ENCODE measurements around the gene REXO1.
"Not testable (repeated sequence)": the region's sequence is repeated elsewhere in the genome, so short reads cannot be mapped to it uniquely, and the experiment has no call there.

REXO1 gene

DNA sequence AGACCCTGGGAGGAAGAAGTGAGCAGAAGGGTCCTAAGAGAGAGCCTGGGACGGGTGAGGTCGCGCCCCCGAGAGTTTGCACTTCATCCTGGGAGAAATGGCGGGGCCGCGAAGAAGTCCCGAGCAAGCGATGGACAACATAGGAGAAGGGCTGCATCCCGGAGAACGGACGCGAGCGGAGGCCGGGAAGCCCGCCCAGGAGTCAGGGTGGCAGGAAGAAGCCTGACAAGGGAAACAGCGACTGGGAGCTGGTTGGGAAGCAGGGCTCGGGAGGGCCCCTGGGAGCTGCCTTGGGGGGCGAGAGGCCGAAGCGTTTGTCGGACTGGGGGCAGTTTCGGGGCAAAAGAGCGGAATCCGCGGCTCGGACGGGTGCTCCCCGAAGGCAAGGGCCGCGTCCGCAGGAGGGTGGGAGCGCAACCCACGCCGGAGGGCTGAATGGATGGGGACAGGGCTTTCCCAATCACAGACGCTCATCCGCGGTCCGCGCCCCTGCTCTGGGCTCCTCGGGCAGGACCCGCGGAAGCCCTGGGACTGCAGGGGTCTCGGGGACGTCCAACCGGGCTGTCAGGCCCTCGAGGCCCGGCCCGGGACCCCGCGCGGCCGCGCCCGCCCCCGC, 36.5 kb upstream of the REXO1 start:
- no peak for DNase-seq (ENCODE audit: low read depth)
- peak overlapping the region; percentile 76 for H3K4me3 ChIP-seq (ENCODE audit: low read length)
- TF ChIP-seq, protein P1, sequence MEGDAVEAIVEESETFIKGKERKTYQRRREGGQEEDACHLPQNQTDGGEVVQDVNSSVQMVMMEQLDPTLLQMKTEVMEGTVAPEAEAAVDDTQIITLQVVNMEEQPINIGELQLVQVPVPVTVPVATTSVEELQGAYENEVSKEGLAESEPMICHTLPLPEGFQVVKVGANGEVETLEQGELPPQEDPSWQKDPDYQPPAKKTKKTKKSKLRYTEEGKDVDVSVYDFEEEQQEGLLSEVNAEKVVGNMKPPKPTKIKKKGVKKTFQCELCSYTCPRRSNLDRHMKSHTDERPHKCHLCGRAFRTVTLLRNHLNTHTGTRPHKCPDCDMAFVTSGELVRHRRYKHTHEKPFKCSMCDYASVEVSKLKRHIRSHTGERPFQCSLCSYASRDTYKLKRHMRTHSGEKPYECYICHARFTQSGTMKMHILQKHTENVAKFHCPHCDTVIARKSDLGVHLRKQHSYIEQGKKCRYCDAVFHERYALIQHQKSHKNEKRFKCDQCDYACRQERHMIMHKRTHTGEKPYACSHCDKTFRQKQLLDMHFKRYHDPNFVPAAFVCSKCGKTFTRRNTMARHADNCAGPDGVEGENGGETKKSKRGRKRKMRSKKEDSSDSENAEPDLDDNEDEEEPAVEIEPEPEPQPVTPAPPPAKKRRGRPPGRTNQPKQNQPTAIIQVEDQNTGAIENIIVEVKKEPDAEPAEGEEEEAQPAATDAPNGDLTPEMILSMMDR (IDR thresholded peaks at IDR 0.05; ENCODE audit: insufficient read depth, low read depth, low read length, missing control alignments), result no peak

DNA sequence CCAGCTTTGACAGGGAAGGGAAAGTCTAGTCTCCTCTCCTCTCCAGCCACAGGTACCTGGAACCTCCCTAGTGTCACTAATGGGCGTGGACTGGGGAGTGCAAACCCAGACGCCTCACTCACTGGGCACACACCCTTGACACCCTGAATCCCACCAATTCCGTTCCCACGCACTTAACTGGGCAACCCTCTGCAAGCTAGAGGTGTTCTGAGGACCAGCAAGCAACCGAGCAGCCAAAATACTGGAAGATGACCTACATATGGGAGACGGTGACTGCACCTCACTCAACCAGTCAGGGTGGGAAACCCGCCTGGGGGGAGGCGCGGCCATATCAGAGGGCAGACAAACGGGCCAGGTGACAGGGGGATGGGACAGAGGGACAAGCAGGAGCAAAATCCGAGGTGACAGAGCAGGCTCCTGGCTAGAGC, 36.0 kb upstream of the REXO1 start:
- TF ChIP-seq, protein P1 (IDR thresholded peaks at IDR 0.05; ENCODE audit: insufficient read depth, low read depth, low read length, missing control alignments), result no peak
- DNase-seq (ENCODE audit: low read depth), result peak; percentile 32
- H3K4me3 ChIP-seq (ENCODE audit: low read length), result peak overlapping the region; percentile 76

DNA sequence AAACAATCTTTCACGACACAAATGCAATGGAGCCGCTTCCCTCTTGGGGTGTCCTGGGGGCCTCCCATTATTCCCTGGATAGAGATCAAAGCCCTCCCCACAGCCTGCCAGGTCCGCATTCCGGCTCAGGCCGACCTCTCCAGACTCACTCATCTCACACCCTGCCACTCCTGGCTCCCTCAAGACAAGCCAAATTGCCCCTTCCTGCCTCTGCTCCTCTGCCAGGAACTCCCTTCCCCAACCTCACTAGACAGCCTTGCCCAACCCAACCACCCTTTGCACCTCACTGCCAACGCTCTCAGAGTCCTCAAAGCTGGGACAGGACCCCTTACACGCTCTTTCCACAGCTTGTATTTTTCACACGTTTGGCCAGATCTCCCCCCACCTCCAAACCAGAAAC, 35.5 kb upstream of the REXO1 start:
- TF ChIP-seq, protein P1 (IDR thresholded peaks at IDR 0.05; ENCODE audit: insufficient read depth, low read depth, low read length, missing control alignments), result no peak
- H3K4me3 ChIP-seq (ENCODE audit: low read length), result peak overlapping the region; percentile 76
- no peak for DNase-seq (ENCODE audit: low read depth)

DNA sequence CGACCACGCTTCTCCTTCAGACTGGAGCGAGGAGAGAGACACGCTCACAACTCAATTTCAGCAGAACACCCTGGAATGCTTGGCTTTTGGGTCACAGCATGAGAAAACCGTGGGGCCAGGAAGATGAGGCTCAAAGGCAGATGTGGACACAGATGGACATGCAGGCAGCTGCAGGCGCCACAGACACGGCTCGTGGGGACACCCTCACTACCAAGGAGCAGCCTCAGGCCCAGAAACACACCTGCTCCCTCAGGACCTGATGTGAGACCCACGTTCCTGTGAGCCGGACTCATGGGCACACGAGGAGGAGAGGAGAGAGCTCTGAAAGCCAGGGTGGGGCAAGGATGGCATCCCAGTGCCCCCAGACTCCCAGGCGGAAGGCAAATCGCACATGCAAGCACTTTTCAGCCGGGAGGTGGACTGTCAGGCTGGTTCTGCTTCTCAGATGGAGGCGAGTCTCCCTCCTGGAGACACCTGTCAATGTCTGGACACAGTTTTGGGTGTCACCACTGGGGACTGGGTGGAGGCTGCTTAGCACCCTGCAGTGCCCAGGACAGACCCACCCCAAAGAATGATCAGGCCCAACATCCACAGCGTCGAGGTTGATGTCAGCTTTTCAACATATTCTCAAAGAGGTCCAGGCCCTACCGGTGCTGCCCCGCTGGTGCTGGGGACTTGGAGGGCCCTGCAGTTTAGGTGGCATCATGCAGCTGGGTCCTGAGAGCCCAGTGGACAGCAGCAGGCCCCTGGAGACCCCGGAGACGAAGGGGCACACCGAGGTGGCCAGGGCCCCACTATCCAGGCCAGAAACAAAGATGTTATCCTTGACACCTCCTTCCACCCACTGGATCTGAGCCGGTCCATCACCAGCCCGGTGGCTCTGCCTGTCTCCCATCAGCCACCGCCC, 34.8 kb upstream of the REXO1 start:
- TF ChIP-seq, protein P1 (IDR thresholded peaks at IDR 0.05; ENCODE audit: insufficient read depth, low read depth, low read length, missing control alignments), result no peak
- no peak overlapping the region for H3K4me3 ChIP-seq (ENCODE audit: low read length)
- no peak for DNase-seq (ENCODE audit: low read depth)

DNA sequence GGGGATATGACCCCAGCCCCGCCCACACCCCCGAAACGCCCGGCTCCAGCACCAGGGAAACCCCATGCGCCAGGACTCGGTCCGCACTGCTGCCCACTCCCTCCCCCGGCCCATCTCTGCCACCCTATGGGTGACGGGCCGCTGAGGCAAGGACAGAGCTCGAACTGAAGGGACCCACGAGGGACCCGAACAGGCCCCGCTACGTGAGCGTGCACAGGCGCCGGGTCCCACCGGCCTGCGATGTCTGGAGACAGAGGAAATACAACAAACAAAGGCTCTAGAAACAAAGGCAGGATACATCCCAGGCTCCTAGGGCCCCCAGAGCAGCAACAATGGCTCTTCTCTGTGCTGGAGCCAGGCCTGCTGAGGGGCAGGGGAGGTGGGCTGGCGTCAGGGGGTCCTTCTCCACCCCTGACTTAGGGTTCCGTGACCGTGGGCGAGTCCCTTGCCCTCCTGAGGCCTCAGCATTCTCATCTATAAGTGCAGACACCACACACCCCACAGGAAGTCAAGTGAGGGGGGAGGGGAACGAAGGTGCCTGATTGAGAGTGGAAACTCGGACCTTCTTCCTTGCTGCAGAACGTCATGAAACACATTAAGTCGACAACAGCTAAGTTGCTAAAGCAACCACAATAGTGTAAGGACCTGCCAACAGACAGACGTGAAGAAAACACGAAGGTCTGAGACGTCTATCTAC, 34.0 kb upstream of the REXO1 start:
- TF ChIP-seq, protein P1 (IDR thresholded peaks at IDR 0.05; ENCODE audit: insufficient read depth, low read depth, low read length, missing control alignments), result no peak
- no peak for DNase-seq (ENCODE audit: low read depth)
- no peak overlapping the region for H3K4me3 ChIP-seq (ENCODE audit: low read length)

DNA sequence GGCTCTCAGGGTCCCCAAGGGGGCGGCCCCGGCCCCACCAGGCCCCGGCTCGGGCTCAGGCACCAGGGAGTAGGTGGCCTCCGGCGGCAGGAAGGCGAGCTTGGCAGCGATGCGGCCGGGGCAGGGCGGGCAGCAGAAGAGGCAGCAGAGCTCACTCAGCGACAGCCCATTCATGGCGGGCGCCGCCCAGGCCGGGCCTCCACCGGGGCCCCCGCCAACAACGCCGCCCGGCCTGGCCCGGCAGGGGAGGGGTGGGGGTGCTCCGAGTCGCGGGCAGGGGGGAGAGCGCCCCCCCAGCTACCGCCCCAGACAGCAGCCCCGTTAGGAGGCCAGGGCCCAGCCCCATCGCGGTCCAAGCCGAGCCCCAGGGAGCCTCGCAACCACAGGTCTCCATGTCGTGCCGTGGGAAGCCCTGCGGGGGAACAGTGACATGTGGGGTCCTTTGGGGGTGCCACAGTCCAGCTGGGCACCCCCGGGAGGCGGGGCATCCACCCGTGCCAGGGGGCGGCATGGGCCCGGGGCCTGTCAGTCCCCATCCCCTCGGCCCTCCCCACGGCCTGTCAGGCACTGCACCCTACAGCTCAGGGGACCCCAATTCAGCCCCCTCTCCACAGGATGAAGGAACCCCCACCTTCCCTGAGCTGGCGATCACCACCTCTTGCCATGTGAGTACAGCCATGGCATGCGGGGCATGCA, 33.3 kb upstream of the REXO1 start:
- DNase-seq (ENCODE audit: low read depth); H3K4me3 ChIP-seq (ENCODE audit: low read length): not testable (repeated sequence)

Measured in epithelial cell of esophagus (primary cell).